HAP-1 (cell line): Measurements from ENCODE around the gene MEX3B.

ENCODE experiments used
- DNase-seq, 2 experiments: peaks; one replicate each; pipeline ENCODE4 v3.0.0-alpha.2; 2016 to 2020; ENCODE audit warnings: low spot score in 2 of 2
- H3K27me3 ChIP-seq: fragments of 250-450 bp; sonication (Bioruptor Pico); 2 replicates; pipeline ENCODE4 v1.5.1; 2020; ENCODE audit warnings: low read depth, mild to moderate bottlenecking, moderate library complexity
- H3K36me3 ChIP-seq: fragments of 250-450 bp; sonication (Bioruptor Pico); replicated peaks from 2 replicates; pipeline ENCODE4 v1.5.1; 2020; ENCODE audit warnings: mild to moderate bottlenecking
- H3K4me1 ChIP-seq: fragments of 250-450 bp; sonication (Bioruptor Pico); 2 replicates; pipeline ENCODE4 v1.5.1; 2020; ENCODE audit warnings: mild to moderate bottlenecking
- H3K4me3 ChIP-seq: fragments of 250-450 bp; sonication (Bioruptor Pico); 2 replicates; pipeline ENCODE4 v1.5.1; 2020; ENCODE audit warnings: mild to moderate bottlenecking, moderate library complexity
- H3K9me3 ChIP-seq: fragments of 250-450 bp; sonication (Bioruptor Pico); 2 replicates; pipeline ENCODE4 v1.5.1; 2020; ENCODE audit warnings: mild to moderate bottlenecking, moderate library complexity
- in situ Hi-C: fragments of 300-500 bp; cut with MboI; formaldehyde crosslinking; loops from 3 replicates; pipeline ENCODE4 v1.14.3; 2020; ENCODE audit warnings: low sequenced_read_pairs, inconsistent platforms, mixed read lengths

The MEX3B gene

DNA sequence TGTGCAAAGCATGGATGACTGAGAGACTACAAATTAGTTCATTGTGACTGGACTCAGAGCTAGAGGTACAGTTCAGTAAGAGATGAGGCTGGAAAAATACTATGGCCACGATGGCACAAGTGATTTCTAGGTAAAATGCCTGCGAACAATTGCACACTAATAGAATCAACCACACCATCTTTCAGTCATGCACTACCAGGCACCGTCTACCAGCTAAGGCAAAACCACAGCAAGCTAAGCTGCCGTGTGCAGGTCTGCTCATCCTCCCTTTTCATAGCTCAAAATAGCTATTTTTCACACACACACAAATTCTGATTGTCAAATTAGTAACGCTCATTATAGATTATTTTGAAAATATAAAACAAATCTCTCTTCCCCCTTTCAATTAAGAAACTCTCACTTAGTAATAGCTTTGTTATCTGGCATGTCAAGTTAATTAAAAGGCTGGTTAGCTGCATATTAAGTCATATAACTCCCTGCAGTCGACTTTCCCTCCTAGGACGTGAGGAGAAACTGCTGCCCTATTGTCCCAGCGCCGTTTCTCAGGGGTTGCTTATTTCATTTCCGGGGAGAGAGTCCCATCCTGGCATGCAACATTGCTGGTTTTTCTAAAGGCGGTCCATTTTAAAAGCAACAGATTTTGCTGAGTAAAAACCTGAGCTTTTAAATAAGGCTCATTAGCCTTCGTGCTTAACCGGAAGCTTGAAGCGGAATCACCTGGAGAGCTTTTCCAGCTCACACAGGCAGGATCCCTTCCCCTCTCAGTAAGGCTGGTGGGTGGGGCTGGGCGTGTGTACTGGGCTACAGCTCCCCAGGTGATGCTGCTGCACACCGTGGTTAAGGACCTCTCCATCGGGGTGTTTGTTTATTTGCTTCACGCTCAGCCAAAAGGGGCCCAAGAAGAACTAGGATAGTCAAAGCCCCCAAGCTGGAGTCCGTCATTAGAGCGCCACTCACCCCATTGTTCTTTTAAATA, 16.9 kb upstream of the MEX3B start:
- in situ Hi-C loops, result no loop called here
- no peaks in the 10 kb centered on the region for H3K9me3 ChIP-seq
- H3K4me1 ChIP-seq, result no peaks in the 10 kb centered on the region
- H3K36me3 ChIP-seq, result no peaks in the 10 kb centered on the region
- H3K27me3 ChIP-seq, result peaks cover 34% of the 10 kb centered on the region
- no peak for DNase-seq
- H3K4me3 ChIP-seq, result no peak overlapping the region

DNA sequence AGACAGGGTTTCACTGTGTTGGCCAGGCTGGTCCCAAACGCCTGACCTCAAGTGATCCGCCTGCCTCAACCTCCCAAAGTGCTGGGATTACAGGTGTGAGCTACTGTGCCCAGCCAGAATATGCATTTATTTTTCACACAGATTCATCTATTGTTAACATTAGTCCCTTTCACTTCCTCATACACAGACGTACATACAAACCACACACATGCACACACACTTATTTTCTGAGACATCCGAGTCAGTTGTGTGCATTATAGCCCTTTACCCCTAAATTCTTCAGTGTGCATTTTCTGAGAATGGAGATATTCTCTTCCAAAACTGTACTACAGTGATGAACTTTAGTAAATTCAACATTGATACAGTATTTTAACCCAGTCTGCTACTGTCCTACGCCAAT, 15.0 kb upstream of the MEX3B start:
- no peaks in the 10 kb centered on the region for H3K4me1 ChIP-seq
- in situ Hi-C loops, result no loop called here
- no peaks in the 10 kb centered on the region for H3K9me3 ChIP-seq
- H3K4me3 ChIP-seq, result no peak overlapping the region
- no peak for DNase-seq
- no peaks in the 10 kb centered on the region for H3K36me3 ChIP-seq
- H3K27me3 ChIP-seq, result peaks cover 48% of the 10 kb centered on the region

DNA sequence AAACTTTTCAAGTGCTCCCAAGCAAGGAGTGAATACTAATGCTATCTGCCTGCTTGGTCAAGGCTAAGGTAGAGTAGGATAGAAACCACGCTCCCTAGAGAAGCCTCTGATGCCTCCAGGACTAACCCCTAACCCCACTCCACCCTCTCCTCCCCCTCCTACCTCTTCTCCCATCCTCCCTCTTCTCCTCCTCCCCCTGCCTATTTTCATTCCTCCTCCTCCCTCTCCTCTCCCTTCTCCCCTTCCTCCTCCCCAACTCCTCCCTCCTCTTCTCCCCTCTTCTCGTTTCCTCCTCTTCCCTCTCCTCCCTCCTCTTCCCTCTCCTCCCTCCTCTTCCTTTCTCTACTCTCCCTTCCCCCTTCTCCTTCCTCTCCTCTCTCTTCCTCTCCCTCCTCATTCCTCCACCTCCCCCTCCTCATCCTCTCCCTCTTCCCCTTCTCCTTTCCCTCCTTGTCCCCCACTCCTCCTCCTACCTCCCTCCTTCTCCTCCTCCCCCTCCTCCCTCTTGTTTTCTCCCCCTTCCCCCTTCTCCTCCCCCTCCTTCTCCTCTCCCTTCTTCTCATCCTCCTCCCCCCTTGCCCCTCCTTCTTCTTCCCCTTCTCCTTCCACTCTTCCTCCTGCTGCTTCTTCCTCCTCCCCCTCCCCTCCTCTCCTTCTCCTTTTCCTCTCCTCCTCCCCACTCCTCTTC, 12.8 kb upstream of the MEX3B start:
- no peaks in the 10 kb centered on the region for H3K4me1 ChIP-seq
- in situ Hi-C loops, result no loop called here
- H3K36me3 ChIP-seq, result no peaks in the 10 kb centered on the region
- H3K4me3 ChIP-seq, result no peak overlapping the region
- peaks cover 51% of the 10 kb centered on the region for H3K27me3 ChIP-seq
- no peaks in the 10 kb centered on the region for H3K9me3 ChIP-seq
- DNase-seq, result no peak

DNA sequence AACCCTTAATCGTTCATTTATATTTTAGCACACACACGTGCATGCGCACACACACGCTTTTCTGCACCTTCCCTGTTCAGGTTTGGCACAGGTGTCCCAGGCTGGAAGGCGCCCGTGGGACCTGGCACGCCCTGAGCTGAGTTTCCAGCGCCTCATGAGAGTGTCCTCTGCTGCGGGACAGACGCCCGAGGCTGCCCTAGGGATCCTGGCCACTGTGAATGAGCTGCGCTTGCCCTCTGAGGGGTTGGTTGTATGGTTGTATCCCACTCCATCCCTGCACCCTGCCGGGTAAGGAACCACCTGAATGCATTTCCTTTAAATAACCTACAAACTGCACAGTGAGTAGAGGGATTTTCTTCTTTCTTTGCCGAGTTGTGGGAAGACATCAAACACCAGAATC, 12.2 kb upstream of the MEX3B start:
- Histone ChIP-seq H3K27me3 (peaks cover 57% of the 10 kb centered on the region), H3K4me3 (no peak overlapping the region), H3K36me3 (no peaks in the 10 kb centered on the region), H3K4me1 (no peaks in the 10 kb centered on the region), H3K9me3 (no peaks in the 10 kb centered on the region)
- in situ Hi-C loops, result no loop called here
- no peak for DNase-seq

DNA sequence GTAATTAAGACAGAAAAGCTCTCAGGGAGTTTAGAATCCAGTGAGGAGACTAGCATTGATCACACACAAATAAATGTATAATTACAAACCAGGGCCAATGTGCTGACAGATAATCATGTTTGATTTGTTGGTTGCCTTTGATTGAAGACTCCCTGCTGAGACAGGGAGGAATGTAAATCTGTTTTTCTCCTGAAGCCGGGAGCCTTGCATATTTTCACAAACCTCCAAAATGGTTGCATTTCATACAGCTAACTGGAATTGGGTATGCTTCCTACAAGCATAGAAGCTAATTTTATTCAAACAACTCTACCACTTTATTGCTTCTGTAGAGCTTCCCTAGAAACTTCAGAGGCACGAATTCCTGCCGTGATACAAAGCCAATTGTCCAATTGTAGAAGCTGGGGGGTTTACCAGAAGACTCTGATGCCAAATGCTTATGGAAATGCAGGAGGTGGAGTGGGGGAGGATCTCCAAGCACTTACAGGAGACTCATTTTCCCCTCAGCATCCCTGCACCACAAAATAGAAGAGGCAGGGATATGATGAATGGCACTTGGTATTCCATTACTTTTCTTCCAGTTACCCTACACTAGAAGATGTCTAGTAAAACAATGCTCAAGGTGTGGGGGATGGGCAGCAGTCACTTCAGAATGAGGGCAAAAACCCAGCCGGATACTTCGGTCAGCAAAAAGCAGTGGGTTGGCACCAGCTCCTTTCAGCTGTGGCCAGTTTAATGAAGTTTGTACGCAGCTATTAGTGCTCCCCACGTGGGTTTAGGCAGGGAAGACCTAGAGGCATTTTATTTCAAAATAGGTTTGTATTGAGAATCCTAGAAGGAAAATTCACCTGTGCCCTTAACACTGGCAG, 11.4 kb upstream of the MEX3B start:
- Histone ChIP-seq H3K36me3 (no peaks in the 10 kb centered on the region), H3K4me1 (no peaks in the 10 kb centered on the region), H3K27me3 (peaks cover 53% of the 10 kb centered on the region), H3K4me3 (no peak overlapping the region), H3K9me3 (no peaks in the 10 kb centered on the region)
- DNase-seq, result no peak
- in situ Hi-C loops, result no loop called here

DNA sequence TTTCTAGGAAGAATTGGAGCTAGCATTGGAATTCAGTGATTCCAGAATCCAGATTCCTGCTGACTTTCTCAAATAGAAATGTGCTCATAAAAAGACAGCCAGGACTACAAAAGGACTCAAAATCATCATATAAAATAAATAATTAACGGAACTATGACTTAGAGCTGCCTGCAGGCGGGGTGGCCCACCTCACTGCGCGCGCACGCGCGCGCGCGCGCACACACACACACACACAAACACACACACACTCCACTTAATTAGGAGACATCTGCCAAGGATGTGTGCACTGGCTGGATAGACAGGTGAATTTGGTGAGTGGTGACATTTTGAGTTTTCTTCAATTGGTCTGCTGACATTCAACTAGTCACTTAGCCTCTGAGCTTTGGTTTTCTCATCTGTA, 6.9 kb upstream of the MEX3B start:
- Histone ChIP-seq H3K36me3 (no peaks in the 10 kb centered on the region), H3K27me3 (peaks cover 42% of the 10 kb centered on the region), H3K9me3 (no peaks in the 10 kb centered on the region), H3K4me1 (peaks cover under 1% of the 10 kb centered on the region; the same call in 1 of the 2 replicates), H3K4me3 (no peak overlapping the region)
- DNase-seq, result no peak
- in situ Hi-C loops, result no loop called here

- peaks cover 37% of the 10 kb centered on the region for H3K27me3 ChIP-seq
- in situ Hi-C loops, result no loop called here
Measured at GRCh38 chr15:82051664-82052063, 5.8 kb upstream of the MEX3B start.

GRCh38 chr15:82048811-82049210, 3.0 kb upstream of the MEX3B start:
- in situ Hi-C loops, result loop anchor here (10.0 kb wide), 1 partner anchor 1064 kb away; the partner anchor contains the start of gene MESD
- H3K9me3 ChIP-seq, result no peaks in the 10 kb centered on the region
- H3K4me1 ChIP-seq, result peaks cover 4% of the 10 kb centered on the region; the same call in 1 of the 2 replicates
- no peak for DNase-seq
- no peak overlapping the region for H3K4me3 ChIP-seq
- no peaks in the 10 kb centered on the region for H3K36me3 ChIP-seq
- peaks cover 27% of the 10 kb centered on the region for H3K27me3 ChIP-seq

More at GRCh38 chr15:82051664-82052063, 5.8 kb upstream of the MEX3B start:
- Histone ChIP-seq H3K4me3 (no peak overlapping the region), H3K9me3 (no peaks in the 10 kb centered on the region), H3K4me1 (peaks cover 4% of the 10 kb centered on the region; the same call in 1 of the 2 replicates), H3K36me3 (no peaks in the 10 kb centered on the region)
- DNase-seq, result no peak

DNA sequence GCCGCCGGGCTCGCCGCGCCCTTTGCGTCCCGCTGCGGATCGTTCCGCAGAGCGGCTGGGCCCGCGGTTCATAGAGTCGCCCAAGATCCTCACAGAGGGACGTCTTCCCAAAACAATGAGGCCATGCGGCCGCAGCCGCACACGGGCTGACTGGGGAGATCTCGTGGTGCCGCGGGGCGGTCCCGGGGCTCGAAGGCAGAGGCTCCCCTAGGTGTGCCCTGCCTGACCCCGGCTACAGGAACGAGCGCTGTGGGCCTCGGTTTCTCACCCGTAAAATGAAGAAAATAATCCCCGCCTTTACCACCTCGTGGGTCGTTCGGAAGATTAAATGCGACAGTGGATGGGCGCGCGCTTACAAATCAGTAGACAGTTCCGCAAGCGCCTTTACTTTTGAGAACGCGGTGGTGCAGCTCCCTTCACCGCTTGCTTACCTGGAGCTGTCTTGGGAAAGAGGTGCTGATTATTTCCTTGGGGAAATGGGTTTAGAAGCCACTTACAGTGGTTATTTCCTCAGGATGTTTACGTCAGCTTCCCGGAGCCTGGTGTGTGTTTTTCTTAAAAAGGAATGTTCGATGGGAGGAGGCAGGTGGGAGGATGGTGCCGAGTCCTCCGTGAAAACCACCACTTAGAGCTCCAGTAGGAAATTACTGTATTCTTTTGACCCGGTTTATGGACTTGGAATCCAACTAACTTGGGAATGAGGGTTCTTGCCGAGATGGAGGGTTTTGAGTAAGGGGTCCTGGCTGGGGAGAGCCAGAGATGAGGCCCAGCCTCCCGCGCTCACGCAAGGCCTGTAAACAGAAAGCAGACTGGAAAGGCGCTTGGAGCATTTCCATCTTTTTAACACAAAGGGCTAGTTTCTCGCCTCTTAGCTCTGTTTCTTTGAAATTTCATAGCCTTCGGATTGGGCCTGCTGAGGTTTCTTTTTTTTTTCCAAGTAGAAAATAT, 1.9 kb upstream of the MEX3B start:
- peak in 1 of 2 experiments; percentile 32 for DNase-seq
- Histone ChIP-seq H3K9me3 (no peaks in the 10 kb centered on the region), H3K36me3 (peaks cover 9% of the 10 kb centered on the region; the same call in 1 of the 2 replicates), H3K27me3 (peaks cover 17% of the 10 kb centered on the region), H3K4me1 (peaks cover 10% of the 10 kb centered on the region), H3K4me3 (peak overlapping the region; percentile 35)
- in situ Hi-C loops, result loop anchor here (10.0 kb wide), 1 partner anchor 1063 kb away; the partner anchor contains the start of gene MESD

DNA sequence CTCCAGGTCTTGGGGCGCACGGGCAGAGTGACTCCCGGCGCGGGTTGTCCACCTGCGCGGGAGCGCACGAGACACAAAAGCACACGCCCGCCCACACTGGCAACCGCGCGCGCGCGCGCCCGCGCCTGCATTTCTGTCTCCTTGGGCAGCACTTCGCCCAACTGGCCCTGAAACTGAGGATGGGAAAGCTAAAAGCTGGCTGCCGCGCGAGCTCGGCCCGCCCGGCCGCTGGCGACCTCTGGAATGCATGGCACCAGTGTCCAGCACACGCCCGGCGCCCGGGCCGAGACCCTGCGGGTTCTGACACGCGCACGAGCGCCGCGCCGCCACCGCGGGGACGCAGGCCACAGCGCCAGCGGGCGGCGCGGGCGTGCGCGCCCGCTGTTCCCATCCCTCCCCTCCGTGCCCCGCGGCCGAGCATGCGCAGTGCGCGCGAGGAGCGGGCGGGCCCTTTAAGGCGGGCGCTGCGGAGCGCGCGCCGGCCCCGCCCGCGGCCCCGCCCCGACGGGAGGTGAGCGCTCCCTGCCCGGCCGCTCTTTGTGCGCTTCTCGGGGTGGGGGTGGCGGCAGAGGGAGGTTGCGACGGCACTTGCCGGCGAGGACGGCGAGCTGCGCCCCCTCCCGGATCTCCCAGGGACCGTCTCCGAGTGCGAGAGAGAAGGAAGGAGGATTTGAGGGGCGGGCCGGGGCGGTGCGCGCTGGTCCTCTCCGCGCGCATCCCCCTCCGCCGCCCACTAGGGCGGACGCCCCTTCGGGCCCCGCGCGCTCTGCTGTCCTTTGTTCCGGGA, 1.0 kb upstream of the MEX3B start:
- in situ Hi-C loops, result loop anchor here (10.0 kb wide), 1 partner anchor 1062 kb away; the partner anchor contains the start of gene MESD
- peak; percentile 98 to 100 for DNase-seq
- peaks cover 10% of the 10 kb centered on the region for H3K4me1 ChIP-seq
- H3K36me3 ChIP-seq, result peaks cover 12% of the 10 kb centered on the region; the same call in 1 of the 2 replicates
- H3K9me3 ChIP-seq, result no peaks in the 10 kb centered on the region
- peaks cover 17% of the 10 kb centered on the region; the same call in 1 of the 2 replicates for H3K27me3 ChIP-seq
- H3K4me3 ChIP-seq, result peak overlapping the region; percentile 83

GRCh38 chr15:82045179-82045891, 483 bp downstream of the MEX3B start:
- in situ Hi-C loops, result loop anchor here (10.0 kb wide), 1 partner anchor 1061 kb away; the partner anchor contains the start of gene MESD
- Histone ChIP-seq H3K4me1 (peaks cover 12% of the 10 kb centered on the region), H3K27me3 (peaks cover 17% of the 10 kb centered on the region; the same call in 1 of the 2 replicates), H3K4me3 (peak overlapping the region; percentile 83), H3K9me3 (no peaks in the 10 kb centered on the region), H3K36me3 (peaks cover 12% of the 10 kb centered on the region; the same call in 1 of the 2 replicates)
- peak; percentile 32 to 70 for DNase-seq
